A549 (cell line): ENCODE measurements around the gene CCL19. TPM values are rescaled to one million over a fixed set of nuclear protein-coding genes. Genes with fewer than 3 reads are reported as not detected.

ENCODE experiments used
- ATAC-seq, 2 experiments: fragments of 200-7000 bp in 1 of 2; fragments of >200 bp in 1 of 2; cut with Nextera tagmentation in 1 of 2; cut with Tn5 transposase in 1 of 2; 3 replicates each; pipeline versions ENCODE4 v1.8.0 to v1.9.1; 2018 to 2020; ENCODE audit warnings: mild to moderate bottlenecking in 1 of 2, moderate library complexity in 1 of 2
- CTCF ChIA-PET: fragments of 300-600 bp; sonication (Branson Sonifier 250); formaldehyde crosslinking; extraction: SDS; loops from one replicate; lab custom pipeline; 2021; ENCODE audit warnings: antibody characterized with exemption, inconsistent platforms; lab: Yijun Ruan, JAX
- POLR2A ChIA-PET: fragments of 350-600 bp; formaldehyde crosslinking; extraction: SDS; loops from one replicate; lab custom pipeline; 2021; ENCODE audit warnings: antibody characterized with exemption, inconsistent platforms; lab: Yijun Ruan, JAX
- DNase-seq, 2 experiments: peaks; one replicate each; pipeline versions ENCODE4 v3.0.0 to v3.0.0-alpha.2; 2011 to 2016; ENCODE audit warnings: low read depth in 1 of 2, low spot score in 1 of 2
- FAIRE-seq: peaks from 2 replicates; lab custom pipeline; 2011; peaks lifted over from hg19 to GRCh38; lab: Jason Lieb, UNC
- H3K27ac ChIP-seq, 2 experiments: fragments of >200 bp; sonication (Bioruptor Twin); formaldehyde crosslinking; 3 replicates each; pipeline ENCODE4 v1.5.1; 2016 to 2017
- H3K4me1 ChIP-seq: fragments of >200 bp; sonication (Bioruptor Twin); formaldehyde crosslinking; 3 replicates; pipeline ENCODE4 v1.6.1; 2016
- H3K4me2 ChIP-seq: fragments of >200 bp; sonication (Bioruptor Twin); formaldehyde crosslinking; 3 replicates; pipeline ENCODE4 v1.6.1; 2016
- H3K4me3 ChIP-seq: fragments of >200 bp; sonication (Bioruptor Twin); formaldehyde crosslinking; 3 replicates; pipeline ENCODE4 v1.5.1; 2016
- H3K9me3 ChIP-seq: fragments of >200 bp; sonication (Bioruptor Twin); formaldehyde crosslinking; 3 replicates; pipeline ENCODE4 v1.6.1; 2016
- BHLHE40 ChIP-seq: IDR thresholded peaks from 2 replicates; pipeline ENCODE4 v1.6.1; 2012; ENCODE audit warnings: low read depth, low read length, inconsistent platforms
- CBX2 ChIP-seq: fragments of 200-600 bp; sonication (generic); IDR thresholded peaks from 2 replicates; pipeline ENCODE4 v1.6.1; 2016; ENCODE audit warnings: low read depth, mild to moderate bottlenecking, borderline replicate concordance
- CBX8 ChIP-seq: fragments of 200-600 bp; sonication (generic); IDR thresholded peaks from 2 replicates; pipeline ENCODE4 v1.6.1; 2016
- CEBPB ChIP-seq, 2 experiments: fragments of >200 bp in 1 of 2; sonication (Bioruptor Twin) in 1 of 2; formaldehyde crosslinking in 1 of 2; IDR thresholded peaks; 2 replicates each; pipeline ENCODE4 v1.6.1; 2012 to 2016
- CHD4 ChIP-seq: fragments of 200-600 bp; sonication (generic); IDR thresholded peaks from 2 replicates; pipeline ENCODE4 v1.6.1; 2016; ENCODE audit warnings: antibody characterized with exemption, mild to moderate bottlenecking, borderline replicate concordance
- CTCF ChIP-seq: fragments of >200 bp; sonication (Bioruptor Twin); formaldehyde crosslinking; IDR thresholded peaks from 3 replicates; pipeline ENCODE4 v1.5.1; 2016
- EHMT2 ChIP-seq: fragments of 200-600 bp; sonication (generic); IDR thresholded peaks from 2 replicates; pipeline ENCODE4 v1.6.1; 2016; ENCODE audit warnings: antibody characterized with exemption, low read depth, mild to moderate bottlenecking, moderate library complexity
- FOSL2 ChIP-seq, 2 experiments: fragments of 450-650 bp in 1 of 2; fragments of >200 bp in 1 of 2; sonication (Bioruptor Twin) in 1 of 2; formaldehyde crosslinking; IDR thresholded peaks; 2 replicates each; pipeline versions ENCODE4 v1.5.0 to v1.6.1; 2016 to 2020; ENCODE audit warnings: mild to moderate bottlenecking in 1 of 2, moderate library complexity in 1 of 2
- FOXS1 ChIP-seq: fragments of 250-450 bp; sonication (Bioruptor Pico); IDR thresholded peaks from 2 replicates; pipeline ENCODE4 v1.5.0; 2020; ENCODE audit warnings: mild to moderate bottlenecking, moderate library complexity
- HEYL ChIP-seq: fragments of 250-450 bp; sonication (Bioruptor Pico); IDR thresholded peaks from 2 replicates; pipeline ENCODE4 v1.8.0; 2021; ENCODE audit warnings: mild to moderate bottlenecking, moderate library complexity
- HOXB13 ChIP-seq: fragments of 250-450 bp; sonication (Bioruptor Pico); IDR thresholded peaks from 2 replicates; pipeline ENCODE4 v1.5.0; 2020; ENCODE audit warnings: low read depth, mild to moderate bottlenecking, moderate library complexity
- MAZ ChIP-seq: fragments of 150-350 bp; IDR thresholded peaks from 2 replicates; pipeline ENCODE4 v1.6.1; 2014; ENCODE audit warnings: antibody characterized with exemption, low read depth, low read length, borderline replicate concordance
- NPAS2 ChIP-seq: fragments of 250-450 bp; sonication (Bioruptor Pico); IDR thresholded peaks from 2 replicates; pipeline ENCODE4 v1.8.0; 2022; ENCODE audit warnings: mild to moderate bottlenecking, moderate library complexity, borderline replicate concordance
- RAD21 ChIP-seq, 2 experiments: fragments of >200 bp in 1 of 2; sonication (Bioruptor Twin) in 1 of 2; formaldehyde crosslinking in 1 of 2; IDR thresholded peaks in 1 of 2; conservative IDR thresholded peaks in 1 of 2; 2 replicates in 1 of 2; 3 replicates in 1 of 2; pipeline ENCODE4 v1.6.1; 2012 to 2018; ENCODE audit warnings: inconsistent platforms in 1 of 2
- REST ChIP-seq: fragments of 200-600 bp; sonication (generic); IDR thresholded peaks from 2 replicates; pipeline ENCODE4 v1.6.1; 2016; ENCODE audit warnings: antibody characterized with exemption, mild to moderate bottlenecking, moderate library complexity
- RFX5 ChIP-seq: fragments of 450-650 bp; IDR thresholded peaks from 2 replicates; pipeline ENCODE4 v1.7.1; 2014; ENCODE audit warnings: antibody characterized with exemption, mild to moderate bottlenecking, moderate library complexity
- SMC3 ChIP-seq: fragments of >200 bp; sonication (Bioruptor Twin); formaldehyde crosslinking; IDR thresholded peaks from 3 replicates; pipeline ENCODE4 v1.6.1; 2018; ENCODE audit warnings: inconsistent platforms
- SREBF2 ChIP-seq: fragments of 450-650 bp; IDR thresholded peaks from 2 replicates; pipeline ENCODE4 v1.6.1; 2014; ENCODE audit warnings: mild to moderate bottlenecking, moderate library complexity
- TFCP2L1 ChIP-seq: fragments of 250-450 bp; sonication (Bioruptor Pico); IDR thresholded peaks from 2 replicates; pipeline ENCODE4 v1.5.0; 2021; ENCODE audit warnings: mild to moderate bottlenecking
- ZC3H11A ChIP-seq: fragments of 450-650 bp; IDR thresholded peaks from 2 replicates; pipeline ENCODE4 v1.6.1; 2014; ENCODE audit warnings: antibody characterized with exemption, mild to moderate bottlenecking
- ZNF302 ChIP-seq: fragments of 250-450 bp; sonication (Bioruptor Pico); IDR thresholded peaks from 2 replicates; pipeline ENCODE4 v1.9.0; 2021; ENCODE audit warnings: inconsistent platforms, mild to moderate bottlenecking, moderate library complexity
- WGBS: methylation state at CpG from one replicate; pipeline ENCODE4 v1.1.6; 2017; ENCODE audit errors: missing lambda C conversion rate; 5-methylcytosine and 5-hydroxymethylcytosine counted together
- polyA plus RNA-seq, 4 experiments: library from polyadenylated mRNA; depleted of rRNA in 3 of 4; stranded (reverse); fragments of >200 nt; fragmentation: RNase III in 1 of 4; extraction: RNeasy Plus Mini Kit Qiagen cat#74134 plus additional on column Dnase treatment in 1 of 4; gene quantifications; 2 replicates in 3 of 4; 3 replicates in 1 of 4; pipeline ENCODE4 v1.2.3, GENCODE V29; 2011 to 2017

CCL19 gene
- polyA plus RNA-seq, 2 of the 4 experiments (the other 2 are of a cell fraction), result not detected

- H3K4me3 ChIP-seq, result no peak overlapping the region
- ChIA-PET POLR2A (no interaction called here), CTCF (interaction anchor here (2.7 to 8.1 kb wide), 2 partner anchors 15 to 44 kb away, joined by 9 to 87 read pairs; no protein-coding TSS in a partner anchor)
- no peak for TF ChIP-seq EHMT2
- no peak for TF ChIP-seq SMC3
- no peak for TF ChIP-seq CEBPB (IDR thresholded peaks at IDR 0.05)
- TF ChIP-seq CHD4, result no peak
- TF ChIP-seq TFCP2L1 (CRISPR knock-in tag), result no peak
- WGBS, result 49% methylated on average over 7 of the region's 7 CpGs
- no peaks in the 10 kb centered on the region for H3K4me1 ChIP-seq
- H3K4me2 ChIP-seq, result no peak overlapping the region
- ATAC-seq, result no peak
- H3K27ac ChIP-seq, result no peak overlapping the region
- FAIRE-seq, result no peak
- H3K9me3 ChIP-seq, result no peaks in the 10 kb centered on the region
- no peak for DNase-seq
Measured at GRCh38 chr9:34715639-34716215, 24.7 kb upstream of the CCL19 start.

GRCh38 chr9:34714007-34714406 lies 22.9 kb upstream of the CCL19 start:
- H3K4me3 ChIP-seq, result no peak overlapping the region
- ChIA-PET CTCF (interaction anchor here (1.6 to 8.1 kb wide), 3 partner anchors 10 to 186 kb away, joined by 4 to 87 read pairs (median 6); no protein-coding TSS in a partner anchor), POLR2A (no interaction called here)
- FAIRE-seq, result no peak
- TF ChIP-seq SREBF2 (no peak), CTCF (no peak), FOSL2 (IDR thresholded peaks at IDR 0.05) (no peak), FOSL2 (CRISPR knock-in tag; IDR thresholded peaks at IDR 0.05) (no peak), CEBPB (IDR thresholded peaks at IDR 0.05) (no peak), HEYL (CRISPR knock-in tag) (no peak), REST (no peak), BHLHE40 (no peak), FOXS1 (CRISPR knock-in tag) (no peak), CBX8 (no peak), ZC3H11A (no peak), ZNF302 (CRISPR knock-in tag) (no peak), HOXB13 (CRISPR knock-in tag) (no peak), CBX2 (no peak), RFX5 (no peak), NPAS2 (CRISPR knock-in tag) (no peak), RAD21 (conservative IDR thresholded peaks at IDR 0.05 in 1 of 2, IDR thresholded peaks at IDR 0.05 in 1 of 2) (no peak), MAZ (no peak)
- ATAC-seq, result no peak
- DNase-seq, result no peak
- H3K27ac ChIP-seq, result no peak overlapping the region
- H3K4me1 ChIP-seq, result no peaks in the 10 kb centered on the region
- H3K4me2 ChIP-seq, result no peak overlapping the region
- H3K9me3 ChIP-seq, result no peaks in the 10 kb centered on the region
